ENCODE results near the gene FNIP1. TPM values are rescaled to one million over a fixed set of nuclear protein-coding genes. Genes with fewer than 3 reads are reported as not detected.

FNIP1 gene
- total RNA-seq, 4 donors from 2014 or later = 40.7 to 75.0 (median 62.8) TPM

DNA sequence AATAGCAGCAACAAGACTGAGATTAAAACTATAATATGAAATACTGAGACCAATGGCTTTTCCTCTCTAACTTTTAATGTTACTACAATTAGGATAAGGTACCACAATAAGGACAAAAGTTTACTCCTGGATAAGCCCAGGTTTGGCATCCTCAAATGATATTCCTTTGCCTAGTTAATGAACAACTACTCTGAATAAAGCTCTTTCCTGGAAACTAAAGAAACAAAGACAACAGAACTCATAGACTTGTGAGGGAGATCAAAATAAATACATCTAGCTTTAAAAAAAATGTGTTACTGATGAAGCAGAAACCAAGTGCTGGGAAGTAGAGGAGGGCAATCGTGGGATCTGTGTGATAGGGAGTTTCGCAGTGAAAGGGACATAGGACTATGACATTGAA, 142.5 kb downstream of the FNIP1 start:
- WGBS, 2 donors (ENCODE audit: low coverage in 1 of 2) = 92 to 95% methylated on average over 2 of the region's 2 CpGs
- peaks cover 3 to 50% of the 10 kb centered on the region in 2 donors for H3K36me3 ChIP-seq
- H3K27me3 ChIP-seq = no peaks in the 10 kb centered on the region
- TF ChIP-seq POLR2A (IDR thresholded peaks at IDR 0.05) (no peak), EP300 (IDR thresholded peaks at IDR 0.05) (no peak)
- no peak overlapping the region for H3K27ac ChIP-seq
- H3K4me1 ChIP-seq = peaks cover 0 to 13% (median 0%) of the 10 kb centered on the region in 3 donors
- H3K4me3 ChIP-seq = no peak overlapping the region
- no peaks in the 10 kb centered on the region for H3K9me3 ChIP-seq
- ATAC-seq = no peak

DNA sequence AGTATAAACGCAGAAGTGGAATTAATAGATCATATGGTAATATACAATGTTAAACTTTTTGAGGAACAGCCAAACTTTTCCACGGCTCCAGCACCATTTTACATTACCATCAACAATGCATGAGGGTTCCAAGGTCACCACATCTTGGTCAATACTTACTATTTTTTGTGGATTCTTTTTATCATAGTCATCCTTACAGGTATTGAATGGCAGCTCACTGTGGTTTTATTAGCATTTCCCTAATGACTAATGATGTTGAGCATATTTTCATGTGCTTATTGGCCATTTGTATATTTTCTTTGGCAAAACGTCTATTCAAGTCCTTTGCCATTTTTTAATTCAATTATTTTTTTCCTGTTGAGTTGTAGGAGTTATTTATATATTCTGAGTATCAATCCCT, 147.7 kb downstream of the FNIP1 start:
- WGBS, 2 donors (ENCODE audit: low coverage in 1 of 2) = 57 to 74% methylated on average over 3 of the region's 3 CpGs
- Histone ChIP-seq H3K9me3 (no peaks in the 10 kb centered on the region), H3K27me3 (no peaks in the 10 kb centered on the region), H3K4me3 (no peak overlapping the region), H3K27ac (no peak overlapping the region), H3K4me1 (peaks cover 0 to 1% (median 0%) of the 10 kb centered on the region in 3 donors), H3K36me3 (peaks cover 3 to 82% of the 10 kb centered on the region in 2 donors)
- no peak for ATAC-seq
- TF ChIP-seq POLR2A (IDR thresholded peaks at IDR 0.05) (no peak), EP300 (IDR thresholded peaks at IDR 0.05) (no peak), POLR2AphosphoS5 (IDR thresholded peaks at IDR 0.05) (no peak)
- TF ChIP-seq, protein P1, sequence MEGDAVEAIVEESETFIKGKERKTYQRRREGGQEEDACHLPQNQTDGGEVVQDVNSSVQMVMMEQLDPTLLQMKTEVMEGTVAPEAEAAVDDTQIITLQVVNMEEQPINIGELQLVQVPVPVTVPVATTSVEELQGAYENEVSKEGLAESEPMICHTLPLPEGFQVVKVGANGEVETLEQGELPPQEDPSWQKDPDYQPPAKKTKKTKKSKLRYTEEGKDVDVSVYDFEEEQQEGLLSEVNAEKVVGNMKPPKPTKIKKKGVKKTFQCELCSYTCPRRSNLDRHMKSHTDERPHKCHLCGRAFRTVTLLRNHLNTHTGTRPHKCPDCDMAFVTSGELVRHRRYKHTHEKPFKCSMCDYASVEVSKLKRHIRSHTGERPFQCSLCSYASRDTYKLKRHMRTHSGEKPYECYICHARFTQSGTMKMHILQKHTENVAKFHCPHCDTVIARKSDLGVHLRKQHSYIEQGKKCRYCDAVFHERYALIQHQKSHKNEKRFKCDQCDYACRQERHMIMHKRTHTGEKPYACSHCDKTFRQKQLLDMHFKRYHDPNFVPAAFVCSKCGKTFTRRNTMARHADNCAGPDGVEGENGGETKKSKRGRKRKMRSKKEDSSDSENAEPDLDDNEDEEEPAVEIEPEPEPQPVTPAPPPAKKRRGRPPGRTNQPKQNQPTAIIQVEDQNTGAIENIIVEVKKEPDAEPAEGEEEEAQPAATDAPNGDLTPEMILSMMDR (IDR thresholded peaks at IDR 0.05) = no peak

DNA sequence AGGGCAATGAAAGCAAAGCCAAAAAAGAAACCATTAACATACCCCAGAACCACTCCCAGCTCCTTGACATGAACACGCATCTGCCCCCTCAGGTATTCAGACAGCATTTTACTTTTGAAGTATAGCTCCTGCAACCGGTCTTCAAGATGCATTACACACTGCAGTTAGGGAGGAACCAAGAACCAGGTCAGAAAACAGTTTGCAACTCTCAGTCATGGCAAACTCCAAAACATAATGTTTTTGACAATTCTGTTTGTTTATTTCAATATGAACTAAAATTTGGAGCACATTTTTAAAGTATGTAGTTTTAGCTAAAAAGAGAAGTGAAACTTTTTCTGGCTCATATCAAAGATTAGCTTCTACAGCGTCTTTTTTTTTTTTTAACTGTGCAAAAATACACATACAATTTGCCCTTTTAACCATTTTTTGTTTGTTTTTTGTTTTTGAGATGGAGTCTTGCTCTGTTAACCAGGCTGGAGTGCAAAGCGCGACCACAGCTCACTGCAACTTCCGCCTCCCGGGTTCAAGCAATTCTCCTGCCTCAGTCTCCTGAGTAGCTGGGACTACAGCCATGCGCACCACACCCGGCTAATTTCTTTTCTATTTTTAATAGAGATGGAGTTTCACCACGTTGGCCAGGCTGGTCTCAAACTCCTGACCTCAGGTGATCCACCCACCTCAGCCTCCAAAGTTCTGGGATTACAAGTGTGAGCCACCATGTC, 149.6 kb downstream of the FNIP1 start:
- ATAC-seq = no peak
- H3K36me3 ChIP-seq = peaks cover 3 to 67% of the 10 kb centered on the region in 2 donors
- WGBS, 2 donors (ENCODE audit: low coverage in 1 of 2) = 84 to 88% methylated on average over 9 to 10 of the region's 10 CpGs
- H3K4me3 ChIP-seq = no peak overlapping the region
- H3K27me3 ChIP-seq = no peaks in the 10 kb centered on the region
- H3K27ac ChIP-seq = no peak overlapping the region
- no peaks in the 10 kb centered on the region for H3K9me3 ChIP-seq
- TF ChIP-seq POLR2AphosphoS5 (IDR thresholded peaks at IDR 0.05) (no peak), EP300 (IDR thresholded peaks at IDR 0.05) (no peak)
- no peaks in the 10 kb centered on the region for H3K4me1 ChIP-seq

DNA sequence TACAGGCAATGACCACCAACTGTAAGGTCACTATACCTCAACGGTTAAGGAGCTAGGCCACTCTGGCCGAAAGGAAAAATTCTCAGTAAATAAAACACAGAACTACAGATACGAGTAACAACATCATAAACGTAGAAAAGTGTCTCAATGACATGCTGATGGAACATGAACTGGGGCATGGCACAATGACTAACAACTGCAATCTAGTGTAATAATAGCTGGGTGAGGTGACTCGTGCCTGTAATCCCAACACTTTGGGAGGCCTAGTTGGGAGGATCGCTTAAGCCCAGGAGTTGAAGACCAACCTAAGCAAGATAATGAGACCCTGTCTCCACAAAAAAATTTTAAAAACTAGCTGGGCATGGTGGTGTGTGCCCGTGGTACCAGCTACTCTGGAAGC, 152.0 kb downstream of the FNIP1 start:
- H3K27ac ChIP-seq = no peak overlapping the region
- 88 to 92% methylated on average over 4 to 7 of the region's 7 CpGs for WGBS, 2 donors (ENCODE audit: low coverage in 1 of 2)
- H3K4me1 ChIP-seq = no peaks in the 10 kb centered on the region
- TF ChIP-seq POLR2AphosphoS5 (IDR thresholded peaks at IDR 0.05) (no peak), EP300 (IDR thresholded peaks at IDR 0.05) (no peak), POLR2A (IDR thresholded peaks at IDR 0.05) (no peak)
- TF ChIP-seq, protein P1 (IDR thresholded peaks at IDR 0.05) = no peak
- H3K27me3 ChIP-seq = no peaks in the 10 kb centered on the region
- no peak overlapping the region for H3K4me3 ChIP-seq
- ATAC-seq = no peak
- peaks cover 0 to 46% of the 10 kb centered on the region in 2 donors for H3K36me3 ChIP-seq
- no peaks in the 10 kb centered on the region for H3K9me3 ChIP-seq

DNA sequence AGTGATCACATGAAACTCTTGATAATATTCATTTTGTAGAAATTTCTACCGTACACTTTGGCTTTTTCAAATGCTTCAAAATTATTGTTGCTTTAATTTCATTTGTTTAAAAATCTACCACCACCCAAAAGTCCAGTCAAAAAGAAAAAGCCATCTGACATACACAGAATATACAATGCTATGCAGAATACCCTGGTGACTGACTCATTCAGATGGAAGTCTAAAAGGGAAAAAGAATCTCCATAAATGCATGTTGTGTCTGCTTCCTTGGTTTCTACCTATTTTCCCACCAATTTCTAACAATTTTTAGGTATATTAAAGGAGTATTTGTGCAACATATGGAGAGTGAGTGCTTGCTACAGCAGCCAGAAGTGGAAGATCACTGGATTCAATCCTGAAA, 152.4 kb downstream of the FNIP1 start:
- H3K4me3 ChIP-seq = no peak overlapping the region
- 88 to 89% methylated on average over 1 of the region's 1 CpG for WGBS, 2 donors (ENCODE audit: low coverage in 1 of 2)
- ATAC-seq = no peak
- H3K36me3 ChIP-seq = peaks cover 0 to 41% of the 10 kb centered on the region in 2 donors
- no peak for TF ChIP-seq EP300 (IDR thresholded peaks at IDR 0.05)
- no peak for TF ChIP-seq POLR2AphosphoS5 (IDR thresholded peaks at IDR 0.05)
- no peak for TF ChIP-seq POLR2A (IDR thresholded peaks at IDR 0.05)
- TF ChIP-seq, protein P1 (IDR thresholded peaks at IDR 0.05) = no peak
- no peaks in the 10 kb centered on the region for H3K9me3 ChIP-seq
- no peaks in the 10 kb centered on the region for H3K4me1 ChIP-seq
- no peak overlapping the region for H3K27ac ChIP-seq
- H3K27me3 ChIP-seq = no peaks in the 10 kb centered on the region

DNA sequence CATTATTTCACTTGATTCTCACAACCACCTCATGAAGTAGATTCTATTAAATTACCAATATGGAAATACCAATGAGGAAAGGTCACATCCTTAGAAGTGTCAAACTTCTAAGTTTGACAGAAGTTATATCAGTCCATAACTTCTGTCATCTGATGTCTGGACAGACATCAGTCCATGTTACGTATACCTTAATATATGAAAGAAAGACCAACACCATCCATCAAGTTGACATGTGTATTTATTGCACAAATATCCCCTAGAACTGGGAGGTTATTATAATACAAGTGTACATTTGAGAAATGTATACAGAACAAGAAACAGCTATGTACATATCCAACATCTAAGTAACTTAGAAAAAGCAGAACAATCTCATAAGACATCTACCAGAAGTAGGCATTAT, 155.3 kb downstream of the FNIP1 start:
- no peaks in the 10 kb centered on the region for H3K9me3 ChIP-seq
- H3K27ac ChIP-seq = no peak overlapping the region
- H3K4me1 ChIP-seq = peaks cover 0 to 5% (median 2%) of the 10 kb centered on the region in 3 donors
- H3K27me3 ChIP-seq = no peaks in the 10 kb centered on the region
- no peak for TF ChIP-seq EP300 (IDR thresholded peaks at IDR 0.05)
- peaks cover 0 to 22% of the 10 kb centered on the region in 2 donors for H3K36me3 ChIP-seq
- no peak overlapping the region for H3K4me3 ChIP-seq
- WGBS, 2 donors (ENCODE audit: low coverage in 1 of 2) = 60 to 88% methylated on average over 1 of the region's 1 CpG
- ATAC-seq = no peak
